HFFc6 (cell line): ENCODE results near the gene DHFR. TPM values are rescaled to one million over a fixed set of nuclear protein-coding genes. Genes with fewer than 3 reads are reported as not detected.

Experiments used
- DNase-seq: peaks from one replicate; pipeline ENCODE4 v3.0.0-alpha.2; 2018
- H3K27ac Mint-ChIP-seq: 2 replicates; pipeline ENCODE4 v1.8.0; 2020; ENCODE audit warnings: mild to moderate bottlenecking, mixed read lengths
- H3K27me3 Mint-ChIP-seq: 2 replicates; pipeline ENCODE4 v1.8.0; 2021; ENCODE audit warnings: mild to moderate bottlenecking, moderate library complexity, mixed read lengths; ENCODE audit not compliant: insufficient read depth
- H3K36me3 Mint-ChIP-seq: 2 replicates; pipeline ENCODE4 v1.8.0; 2021; ENCODE audit warnings: low read depth, mixed read lengths
- H3K4me1 Mint-ChIP-seq: 2 replicates; pipeline ENCODE4 v1.8.0; 2020; ENCODE audit warnings: low read depth, mixed read lengths
- H3K4me3 Mint-ChIP-seq: 2 replicates; pipeline ENCODE4 v1.8.0; 2020; ENCODE audit warnings: mild to moderate bottlenecking, moderate library complexity, mixed read lengths
- H3K9me3 Mint-ChIP-seq: 2 replicates; pipeline ENCODE4 v1.8.0; 2020; ENCODE audit warnings: mild to moderate bottlenecking, mixed read lengths
- total RNA-seq, 6 experiments: library from RNA; stranded (reverse); fragmentation: NEBNext Ultra II Directional; extraction: Animal tissue kit (Norgen Biotek cat#: 25700); gene quantifications; 2 replicates in 1 of 6; 3 replicates in 5 of 6; pipeline ENCODE4 v1.2.3, GENCODE V29; 2021
- TF ChIP-seq, protein P1 (sequence below): fragments of 200-600 bp; sonication (generic); IDR thresholded peaks from 2 replicates; pipeline ENCODE4 v1.5.0; 2021; ENCODE audit warnings: antibody characterized with exemption, mild to moderate bottlenecking

Gene DHFR
- total RNA-seq, 6 experiments from 2014 or later, result 22.8 to 45.3 (median 38.6) TPM

DNA sequence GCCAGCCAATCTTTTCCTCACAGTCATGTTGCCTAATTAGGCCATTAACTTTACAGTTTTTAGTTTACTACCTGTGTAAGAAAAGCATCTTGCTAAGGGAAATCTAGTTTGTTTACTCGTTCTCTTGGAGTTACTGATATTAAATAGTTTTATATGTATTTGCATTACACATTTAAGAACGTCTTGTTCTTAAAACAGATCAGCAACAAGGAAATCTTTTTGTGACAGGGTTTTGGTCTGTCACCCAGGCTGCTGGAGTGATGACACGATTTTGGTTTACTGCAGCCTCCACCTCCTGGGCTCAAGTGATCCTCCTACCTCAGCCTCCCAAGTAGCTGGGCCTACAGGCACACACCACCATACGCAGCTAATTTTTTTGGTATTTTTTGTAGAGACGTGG is 29.6 kb downstream of the DHFR start:
- H3K27me3 Mint-ChIP-seq, result no peaks in the 10 kb centered on the region
- TF ChIP-seq, protein P1, sequence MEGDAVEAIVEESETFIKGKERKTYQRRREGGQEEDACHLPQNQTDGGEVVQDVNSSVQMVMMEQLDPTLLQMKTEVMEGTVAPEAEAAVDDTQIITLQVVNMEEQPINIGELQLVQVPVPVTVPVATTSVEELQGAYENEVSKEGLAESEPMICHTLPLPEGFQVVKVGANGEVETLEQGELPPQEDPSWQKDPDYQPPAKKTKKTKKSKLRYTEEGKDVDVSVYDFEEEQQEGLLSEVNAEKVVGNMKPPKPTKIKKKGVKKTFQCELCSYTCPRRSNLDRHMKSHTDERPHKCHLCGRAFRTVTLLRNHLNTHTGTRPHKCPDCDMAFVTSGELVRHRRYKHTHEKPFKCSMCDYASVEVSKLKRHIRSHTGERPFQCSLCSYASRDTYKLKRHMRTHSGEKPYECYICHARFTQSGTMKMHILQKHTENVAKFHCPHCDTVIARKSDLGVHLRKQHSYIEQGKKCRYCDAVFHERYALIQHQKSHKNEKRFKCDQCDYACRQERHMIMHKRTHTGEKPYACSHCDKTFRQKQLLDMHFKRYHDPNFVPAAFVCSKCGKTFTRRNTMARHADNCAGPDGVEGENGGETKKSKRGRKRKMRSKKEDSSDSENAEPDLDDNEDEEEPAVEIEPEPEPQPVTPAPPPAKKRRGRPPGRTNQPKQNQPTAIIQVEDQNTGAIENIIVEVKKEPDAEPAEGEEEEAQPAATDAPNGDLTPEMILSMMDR, result no peak
- no peak overlapping the region for H3K27ac Mint-ChIP-seq
- H3K9me3 Mint-ChIP-seq, result no peaks in the 10 kb centered on the region
- DNase-seq, result no peak
- no peaks in the 10 kb centered on the region for H3K36me3 Mint-ChIP-seq
- no peak overlapping the region for H3K4me3 Mint-ChIP-seq
- H3K4me1 Mint-ChIP-seq, result peaks cover 4% of the 10 kb centered on the region

DNA sequence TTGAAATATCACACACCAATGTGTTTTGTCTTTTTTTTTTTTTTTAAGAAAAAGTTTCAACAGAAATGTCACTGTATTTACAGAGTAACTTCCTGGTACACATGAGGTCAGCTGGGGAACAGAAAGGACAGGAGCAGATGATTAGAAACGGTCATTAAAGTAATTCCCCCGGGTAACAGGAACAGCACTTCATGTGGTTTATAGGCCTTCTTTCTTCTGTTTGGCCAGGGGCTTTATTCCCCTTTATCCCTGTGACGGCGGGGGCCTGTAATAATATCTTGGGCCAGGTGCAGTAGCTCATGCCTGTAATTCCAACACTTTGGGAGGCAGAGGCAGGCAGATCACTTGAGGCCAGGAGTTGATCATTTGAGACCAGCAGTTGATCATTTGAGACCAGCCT is 30.8 kb downstream of the DHFR start:
- TF ChIP-seq, protein P1, result no peak
- H3K36me3 Mint-ChIP-seq, result no peaks in the 10 kb centered on the region
- no peak overlapping the region for H3K27ac Mint-ChIP-seq
- no peak overlapping the region for H3K4me3 Mint-ChIP-seq
- no peaks in the 10 kb centered on the region for H3K9me3 Mint-ChIP-seq
- no peaks in the 10 kb centered on the region for H3K27me3 Mint-ChIP-seq
- DNase-seq, result no peak
- H3K4me1 Mint-ChIP-seq, result peaks cover 9% of the 10 kb centered on the region

DNA sequence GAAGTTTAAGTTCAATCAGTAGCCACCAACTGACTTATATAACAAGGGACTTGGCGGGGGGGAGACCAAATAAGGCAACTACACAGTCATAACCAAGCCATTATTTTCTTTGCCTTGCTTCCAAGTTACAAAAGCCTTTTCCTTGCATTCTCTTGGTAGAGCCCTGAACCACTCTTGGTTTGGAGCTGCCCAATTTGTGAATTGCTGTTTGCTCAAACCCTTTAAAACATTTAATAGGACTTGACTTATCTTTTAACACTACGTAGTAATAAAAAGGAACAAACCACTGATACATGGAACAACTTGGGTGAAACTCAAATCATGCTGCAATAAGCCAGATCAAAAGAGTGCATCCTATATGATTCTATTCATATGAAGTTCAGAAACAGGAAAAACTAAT is 32.0 kb downstream of the DHFR start:
- Mint-ChIP-seq H3K9me3 (no peaks in the 10 kb centered on the region), H3K36me3 (no peaks in the 10 kb centered on the region), H3K27me3 (no peaks in the 10 kb centered on the region), H3K4me1 (peaks cover 9% of the 10 kb centered on the region), H3K4me3 (no peak overlapping the region), H3K27ac (no peak overlapping the region)
- TF ChIP-seq, protein P1, result no peak
- no peak for DNase-seq

DNA sequence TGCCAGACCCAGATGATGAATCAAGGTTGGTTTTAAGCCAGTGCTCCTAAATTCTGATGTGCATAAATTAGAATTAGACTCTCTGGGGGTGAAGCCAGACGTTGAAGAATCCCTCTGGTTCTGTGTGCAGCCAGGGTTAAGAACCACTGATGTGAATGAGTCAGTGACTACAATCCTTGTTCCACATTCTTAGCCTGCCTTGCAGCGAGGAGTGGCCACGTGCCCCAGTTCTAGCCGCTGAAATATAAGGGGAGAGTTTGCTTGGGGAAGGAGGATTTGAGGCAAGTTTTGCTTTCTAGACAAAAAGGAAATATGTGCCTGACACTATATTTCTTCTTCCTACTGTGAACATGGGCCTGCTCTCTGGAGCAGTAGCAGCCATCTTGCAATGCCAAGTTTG is 34.6 kb downstream of the DHFR start:
- Mint-ChIP-seq H3K9me3 (no peaks in the 10 kb centered on the region), H3K27me3 (no peaks in the 10 kb centered on the region), H3K36me3 (no peaks in the 10 kb centered on the region), H3K4me3 (no peak overlapping the region), H3K4me1 (peaks cover 9% of the 10 kb centered on the region), H3K27ac (no peak overlapping the region)
- TF ChIP-seq, protein P1, result no peak
- peak; percentile 15 for DNase-seq

DNA sequence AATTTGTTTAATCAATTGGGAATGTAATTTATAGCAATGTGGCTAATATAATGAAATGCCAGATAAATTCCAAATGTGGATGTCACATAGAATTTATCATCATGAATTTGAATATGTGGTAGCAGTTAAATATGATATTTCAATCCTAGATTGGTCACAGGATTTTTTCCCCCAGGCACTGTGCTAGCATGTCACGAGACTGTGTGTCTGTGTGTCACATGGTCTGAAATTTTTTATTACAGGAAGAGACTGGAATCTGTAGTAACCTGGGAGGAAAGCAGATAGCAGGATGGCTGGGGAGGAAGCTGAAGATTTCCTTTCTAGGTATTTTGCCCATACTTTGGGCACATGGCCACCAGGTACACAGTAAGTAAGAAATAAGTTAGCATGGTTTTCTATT is 35.7 kb downstream of the DHFR start:
- no peak overlapping the region for H3K4me3 Mint-ChIP-seq
- H3K27ac Mint-ChIP-seq, result no peak overlapping the region
- peaks cover 9% of the 10 kb centered on the region for H3K4me1 Mint-ChIP-seq
- TF ChIP-seq, protein P1, result no peak
- no peaks in the 10 kb centered on the region for H3K36me3 Mint-ChIP-seq
- H3K27me3 Mint-ChIP-seq, result no peaks in the 10 kb centered on the region; the same call in 1 of the 2 replicates
- no peak for DNase-seq
- no peaks in the 10 kb centered on the region for H3K9me3 Mint-ChIP-seq

DNA sequence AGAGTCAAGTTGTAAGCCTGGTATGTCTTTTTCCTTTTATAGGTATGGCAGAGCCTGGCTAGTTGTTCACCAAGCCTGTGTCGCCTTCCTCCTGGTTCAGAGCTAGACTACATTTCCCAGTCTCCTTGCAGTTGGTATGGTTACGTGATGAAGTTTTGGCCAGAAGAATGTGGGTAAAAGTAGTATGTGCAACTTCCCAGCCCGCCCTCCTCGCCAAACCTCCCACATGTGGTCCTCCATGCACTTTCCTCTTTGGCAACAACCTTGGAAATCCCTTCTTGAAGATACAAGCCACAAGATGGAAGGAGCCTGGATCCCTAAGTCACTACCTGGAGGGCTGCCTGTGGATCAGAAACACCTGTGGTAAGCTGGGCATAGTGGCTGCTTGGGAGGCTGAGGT is 36.3 kb downstream of the DHFR start:
- H3K4me1 Mint-ChIP-seq, result peaks cover 9% of the 10 kb centered on the region
- DNase-seq, result no peak
- no peak overlapping the region for H3K27ac Mint-ChIP-seq
- no peaks in the 10 kb centered on the region; the same call in 1 of the 2 replicates for H3K27me3 Mint-ChIP-seq
- TF ChIP-seq, protein P1, result no peak
- no peaks in the 10 kb centered on the region for H3K9me3 Mint-ChIP-seq
- H3K4me3 Mint-ChIP-seq, result no peak overlapping the region
- no peaks in the 10 kb centered on the region for H3K36me3 Mint-ChIP-seq
